ENCODE data around the gene SMYD3. TPM values are rescaled to one million over a fixed set of nuclear protein-coding genes. Genes with fewer than 3 reads are reported as not detected.

Gene SMYD3
- total RNA-seq, 2 donors from 2014 or later: 8.8 to 19.0 TPM

DNA sequence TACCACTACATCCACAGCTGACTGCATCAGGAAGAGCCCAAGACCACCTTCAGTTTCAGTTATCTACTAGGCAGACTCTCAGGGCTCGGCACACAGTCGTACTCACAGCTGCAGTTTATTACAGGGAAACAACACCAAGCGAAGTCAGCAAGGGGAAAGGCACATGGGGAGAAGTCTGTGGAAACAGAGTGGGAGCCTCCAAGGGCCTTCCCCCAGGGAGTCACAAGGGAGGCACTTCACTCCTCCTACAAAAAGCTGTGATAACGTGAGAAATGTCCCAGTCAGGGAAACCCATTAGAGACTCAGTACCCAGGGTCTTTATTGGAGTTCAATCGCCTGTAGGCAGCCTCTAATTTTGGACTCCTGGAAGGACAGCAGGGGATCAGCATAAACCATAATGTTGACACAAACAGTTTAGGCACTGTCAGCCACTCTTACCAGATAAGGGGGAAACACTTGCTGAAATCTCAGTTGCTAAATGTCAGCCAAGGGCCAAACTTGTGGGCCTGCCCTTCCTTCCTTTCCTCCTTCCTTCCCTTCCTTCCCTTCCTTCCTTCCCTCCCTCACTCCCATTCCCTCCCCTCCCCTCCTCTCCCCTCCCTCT lies 444.0 kb downstream of the SMYD3 start:
- Histone ChIP-seq H3K36me3 (no peaks in the 10 kb centered on the region), H3K9me3 (no peaks in the 10 kb centered on the region), H3K4me1 (ENCODE audit: control insufficient read depth in 1 of 2, low read depth in 2 of 2) (no peaks in the 10 kb centered on the region), H3K4me3 (no peak overlapping the region), H3K27ac (no peak overlapping the region), H3K27me3 (replicated peaks; ENCODE audit: insufficient read depth) (no peaks in the 10 kb centered on the region)
- DNase-seq (ENCODE audit: low spot score): no peak
- no peak for ATAC-seq (ENCODE audit: insufficient number of reproducible peaks, low FRiP score, low read depth)
- TF ChIP-seq, protein P1, sequence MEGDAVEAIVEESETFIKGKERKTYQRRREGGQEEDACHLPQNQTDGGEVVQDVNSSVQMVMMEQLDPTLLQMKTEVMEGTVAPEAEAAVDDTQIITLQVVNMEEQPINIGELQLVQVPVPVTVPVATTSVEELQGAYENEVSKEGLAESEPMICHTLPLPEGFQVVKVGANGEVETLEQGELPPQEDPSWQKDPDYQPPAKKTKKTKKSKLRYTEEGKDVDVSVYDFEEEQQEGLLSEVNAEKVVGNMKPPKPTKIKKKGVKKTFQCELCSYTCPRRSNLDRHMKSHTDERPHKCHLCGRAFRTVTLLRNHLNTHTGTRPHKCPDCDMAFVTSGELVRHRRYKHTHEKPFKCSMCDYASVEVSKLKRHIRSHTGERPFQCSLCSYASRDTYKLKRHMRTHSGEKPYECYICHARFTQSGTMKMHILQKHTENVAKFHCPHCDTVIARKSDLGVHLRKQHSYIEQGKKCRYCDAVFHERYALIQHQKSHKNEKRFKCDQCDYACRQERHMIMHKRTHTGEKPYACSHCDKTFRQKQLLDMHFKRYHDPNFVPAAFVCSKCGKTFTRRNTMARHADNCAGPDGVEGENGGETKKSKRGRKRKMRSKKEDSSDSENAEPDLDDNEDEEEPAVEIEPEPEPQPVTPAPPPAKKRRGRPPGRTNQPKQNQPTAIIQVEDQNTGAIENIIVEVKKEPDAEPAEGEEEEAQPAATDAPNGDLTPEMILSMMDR (IDR thresholded peaks at IDR 0.05): no peak

DNA sequence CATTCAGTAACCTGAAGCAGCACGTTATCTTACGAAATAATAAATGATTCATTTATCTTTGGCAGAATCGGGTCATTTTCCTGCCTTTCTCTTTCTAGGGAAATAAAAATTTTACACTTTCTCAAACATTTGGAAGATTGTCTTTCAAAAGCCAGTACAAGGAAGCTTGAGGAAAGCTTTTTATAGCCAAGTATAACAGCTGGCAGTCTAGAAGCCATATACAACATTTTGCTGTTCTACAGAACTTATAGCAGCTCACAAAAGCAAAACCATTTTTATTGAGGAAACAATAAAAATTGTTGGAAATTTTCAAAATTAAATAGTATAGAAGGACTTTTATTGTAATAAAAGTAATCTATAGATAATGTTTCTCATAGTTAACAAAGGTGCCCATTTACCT lies 448.6 kb downstream of the SMYD3 start:
- H3K27ac ChIP-seq: no peak overlapping the region
- no peaks in the 10 kb centered on the region for H3K36me3 ChIP-seq
- no peak overlapping the region for H3K4me3 ChIP-seq
- H3K9me3 ChIP-seq: peaks cover 3% of the 10 kb centered on the region
- H3K4me1 ChIP-seq (ENCODE audit: control insufficient read depth in 1 of 2, low read depth in 2 of 2): no peaks in the 10 kb centered on the region
- no peaks in the 10 kb centered on the region for H3K27me3 ChIP-seq (replicated peaks; ENCODE audit: insufficient read depth)
- DNase-seq (ENCODE audit: low spot score): no peak
- no peak for ATAC-seq (ENCODE audit: insufficient number of reproducible peaks, low FRiP score, low read depth)
- TF ChIP-seq, protein P1 (IDR thresholded peaks at IDR 0.05): no peak

DNA sequence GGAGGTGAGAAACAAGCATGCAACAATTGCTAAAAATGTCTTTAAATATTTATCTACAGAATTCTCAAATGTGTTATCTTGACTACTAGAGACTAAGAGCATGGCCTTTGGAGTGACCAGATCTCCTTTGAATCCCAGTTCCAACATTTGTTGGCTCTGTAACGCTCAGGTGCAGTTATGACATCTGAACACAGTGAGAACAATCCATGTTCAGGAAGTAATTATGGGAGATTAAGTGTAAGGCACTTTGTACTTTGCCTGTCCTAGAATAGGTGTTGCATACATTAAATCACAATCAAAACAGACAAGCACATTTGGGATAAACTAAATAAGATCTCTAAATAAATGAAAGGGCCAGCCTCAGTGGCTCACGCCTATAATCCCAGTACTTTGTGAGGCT lies 454.5 kb downstream of the SMYD3 start:
- Histone ChIP-seq H3K27me3 (replicated peaks; ENCODE audit: insufficient read depth) (no peaks in the 10 kb centered on the region), H3K9me3 (peaks cover 3% of the 10 kb centered on the region), H3K36me3 (no peaks in the 10 kb centered on the region), H3K27ac (no peak overlapping the region), H3K4me3 (no peak overlapping the region), H3K4me1 (ENCODE audit: control insufficient read depth in 1 of 2, low read depth in 2 of 2) (no peaks in the 10 kb centered on the region)
- TF ChIP-seq, protein P1 (IDR thresholded peaks at IDR 0.05): no peak
- no peak for ATAC-seq (ENCODE audit: insufficient number of reproducible peaks, low FRiP score, low read depth)
- no peak for DNase-seq (ENCODE audit: low spot score)

DNA sequence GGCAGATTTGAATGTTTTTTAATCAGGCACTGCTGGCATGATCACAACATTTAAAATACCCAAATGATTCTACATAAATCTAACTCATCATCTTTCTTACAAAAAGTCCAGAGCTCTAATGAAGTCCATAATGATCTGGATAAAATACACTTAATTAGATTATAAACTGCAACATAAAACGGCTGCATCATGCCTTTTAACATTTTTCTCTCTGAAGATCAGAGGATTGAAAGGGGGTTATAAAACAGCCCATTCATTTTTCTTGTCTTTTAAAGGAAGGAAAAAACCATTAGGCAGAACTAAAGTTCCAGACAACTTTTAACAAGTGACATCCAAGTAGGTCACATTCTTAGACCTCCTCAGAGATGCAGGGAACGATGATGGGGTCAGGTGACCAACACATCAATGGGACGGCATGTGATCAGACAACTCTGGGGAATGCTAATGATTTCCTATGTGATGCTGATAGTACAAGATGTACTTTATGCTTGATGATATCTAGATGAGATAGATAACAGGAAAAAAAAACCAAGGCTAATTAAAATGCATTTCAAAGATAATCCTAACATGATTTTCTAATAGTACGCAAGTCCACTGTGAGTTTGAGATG lies 455.1 kb downstream of the SMYD3 start:
- no peak for ATAC-seq (ENCODE audit: insufficient number of reproducible peaks, low FRiP score, low read depth)
- Histone ChIP-seq H3K4me1 (ENCODE audit: control insufficient read depth in 1 of 2, low read depth in 2 of 2) (no peaks in the 10 kb centered on the region), H3K9me3 (peaks cover 3% of the 10 kb centered on the region), H3K4me3 (no peak overlapping the region), H3K27me3 (replicated peaks; ENCODE audit: insufficient read depth) (no peaks in the 10 kb centered on the region), H3K36me3 (no peaks in the 10 kb centered on the region), H3K27ac (no peak overlapping the region)
- TF ChIP-seq, protein P1 (IDR thresholded peaks at IDR 0.05): no peak
- DNase-seq (ENCODE audit: low spot score): no peak

DNA sequence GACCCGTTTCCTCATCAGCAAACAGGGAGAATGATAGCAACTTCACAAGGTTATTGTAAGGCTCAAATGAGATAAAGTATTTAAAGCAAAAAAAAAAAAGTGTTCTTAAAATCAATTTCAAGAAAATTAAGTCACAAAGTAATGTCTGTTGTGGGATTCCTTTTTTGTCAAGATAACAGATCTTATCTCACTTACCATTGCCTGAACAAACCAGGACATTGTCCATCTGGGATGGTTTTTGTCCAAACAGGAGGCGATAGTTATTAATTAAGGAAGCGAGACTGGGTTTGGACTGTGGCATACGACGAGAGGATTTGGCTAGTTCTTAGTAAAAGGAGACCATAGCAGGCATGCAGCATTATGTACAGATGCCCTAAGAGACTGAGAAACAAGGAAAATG lies 458.4 kb downstream of the SMYD3 start:
- no peaks in the 10 kb centered on the region for H3K27me3 ChIP-seq (replicated peaks; ENCODE audit: insufficient read depth)
- no peaks in the 10 kb centered on the region for H3K4me1 ChIP-seq (ENCODE audit: control insufficient read depth in 1 of 2, low read depth in 2 of 2)
- TF ChIP-seq, protein P1 (IDR thresholded peaks at IDR 0.05): no peak
- no peaks in the 10 kb centered on the region for H3K36me3 ChIP-seq
- no peak overlapping the region for H3K27ac ChIP-seq
- H3K9me3 ChIP-seq: no peaks in the 10 kb centered on the region
- no peak overlapping the region for H3K4me3 ChIP-seq
- ATAC-seq (ENCODE audit: insufficient number of reproducible peaks, low FRiP score, low read depth): no peak
- DNase-seq (ENCODE audit: low spot score): no peak
